KMS-11 (cell line): Measurements from ENCODE around the gene HGS.
A peak's percentile ranks its signal among the peaks of the same experiment; 100 is the strongest.

ENCODE experiments used
- H2AFZ ChIP-seq: fragments of 200-600 bp; sonication (generic); 2 replicates; pipeline ENCODE4 v1.6.1; 2016; ENCODE audit warnings: antibody characterized with exemption, mixed run types, low read depth
- H3K27ac ChIP-seq: fragments of 200-600 bp; sonication (generic); 2 replicates; pipeline ENCODE4 v1.6.1; 2016; ENCODE audit warnings: mild to moderate bottlenecking, mixed run types
- H3K27me3 ChIP-seq: fragments of 200-600 bp; sonication (generic); 2 replicates; pipeline ENCODE4 v1.6.1; 2017; ENCODE audit warnings: mild to moderate bottlenecking, low read depth, mixed run types, moderate library complexity; ENCODE audit not compliant: insufficient read depth
- H3K36me3 ChIP-seq: fragments of 200-600 bp; sonication (generic); 2 replicates; pipeline ENCODE4 v1.6.1; 2017; ENCODE audit warnings: mild to moderate bottlenecking, mixed run types; ENCODE audit not compliant: insufficient read depth
- H3K4me1 ChIP-seq: fragments of 200-600 bp; sonication (generic); 2 replicates; pipeline ENCODE4 v1.6.1; 2016; ENCODE audit warnings: mild to moderate bottlenecking, low read depth, mixed run types; ENCODE audit not compliant: poor library complexity, severe bottlenecking
- H3K4me2 ChIP-seq: fragments of 200-600 bp; sonication (generic); 2 replicates; pipeline ENCODE4 v1.7.0; 2016; ENCODE audit warnings: mild to moderate bottlenecking, mixed run types
- H3K4me3 ChIP-seq: fragments of 200-600 bp; sonication (generic); IDR thresholded peaks from 2 replicates; pipeline ENCODE4 v1.6.1; 2017; ENCODE audit warnings: low read depth, low read length, mixed read lengths; ENCODE audit not compliant: insufficient read depth
- H3K79me2 ChIP-seq: fragments of 200-600 bp; sonication (generic); 2 replicates; pipeline ENCODE4 v1.6.1; 2016; ENCODE audit warnings: low read depth, mixed run types; ENCODE audit not compliant: insufficient read depth
- H3K9ac ChIP-seq: fragments of 200-600 bp; sonication (generic); 2 replicates; pipeline ENCODE4 v1.6.1; 2016; ENCODE audit warnings: mild to moderate bottlenecking, mixed run types
- H4K20me1 ChIP-seq: fragments of 200-600 bp; sonication (generic); 2 replicates; pipeline ENCODE4 v1.6.1; 2016; ENCODE audit warnings: mild to moderate bottlenecking, mixed run types; ENCODE audit not compliant: insufficient read depth
- TF ChIP-seq, protein P1 (sequence below): fragments of 200-600 bp; sonication (generic); conservative IDR thresholded peaks from 2 replicates; pipeline ENCODE4 v1.6.1; 2017; ENCODE audit warnings: low read depth, mild to moderate bottlenecking, antibody characterized with exemption, low read length, moderate library complexity, mixed read lengths

Gene HGS

GRCh38 chr17:81636505-81637288, 47.1 kb upstream of the HGS start, which contains the start of the genes NPLOC4 and TSPAN10:
Gene NPLOC4, minus strand, starts transcription at chr17:81637112. Its CDS starts 182 bp downstream, at chr17:81636930.
Gene TSPAN10, plus strand, starts transcription at chr17:81637196. Its CDS starts 5,217 bp downstream, at chr17:81642413.
- Histone ChIP-seq H3K9ac (peak within 1 kb of the TSS; percentile 89), H3K4me3 (no peak within 1 kb of the TSS), H3K36me3 (no peaks in the 10 kb centered on the region), H3K27ac (peak within 1 kb of the TSS; percentile 82), H4K20me1 (0 out of 2 replicates have a peak, but pooled peaks cover 11% of the 10 kb centered on the region), H2AFZ (peak within 1 kb of the TSS; percentile 76), H3K79me2 (peaks cover 50% of the 10 kb centered on the region), H3K4me2 (peak within 1 kb of the TSS; percentile 67), H3K27me3 (no peaks in the 10 kb centered on the region), H3K4me1 (peaks cover 20% of the 10 kb centered on the region)
- TF ChIP-seq, protein P1, sequence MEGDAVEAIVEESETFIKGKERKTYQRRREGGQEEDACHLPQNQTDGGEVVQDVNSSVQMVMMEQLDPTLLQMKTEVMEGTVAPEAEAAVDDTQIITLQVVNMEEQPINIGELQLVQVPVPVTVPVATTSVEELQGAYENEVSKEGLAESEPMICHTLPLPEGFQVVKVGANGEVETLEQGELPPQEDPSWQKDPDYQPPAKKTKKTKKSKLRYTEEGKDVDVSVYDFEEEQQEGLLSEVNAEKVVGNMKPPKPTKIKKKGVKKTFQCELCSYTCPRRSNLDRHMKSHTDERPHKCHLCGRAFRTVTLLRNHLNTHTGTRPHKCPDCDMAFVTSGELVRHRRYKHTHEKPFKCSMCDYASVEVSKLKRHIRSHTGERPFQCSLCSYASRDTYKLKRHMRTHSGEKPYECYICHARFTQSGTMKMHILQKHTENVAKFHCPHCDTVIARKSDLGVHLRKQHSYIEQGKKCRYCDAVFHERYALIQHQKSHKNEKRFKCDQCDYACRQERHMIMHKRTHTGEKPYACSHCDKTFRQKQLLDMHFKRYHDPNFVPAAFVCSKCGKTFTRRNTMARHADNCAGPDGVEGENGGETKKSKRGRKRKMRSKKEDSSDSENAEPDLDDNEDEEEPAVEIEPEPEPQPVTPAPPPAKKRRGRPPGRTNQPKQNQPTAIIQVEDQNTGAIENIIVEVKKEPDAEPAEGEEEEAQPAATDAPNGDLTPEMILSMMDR, result no peak

DNA sequence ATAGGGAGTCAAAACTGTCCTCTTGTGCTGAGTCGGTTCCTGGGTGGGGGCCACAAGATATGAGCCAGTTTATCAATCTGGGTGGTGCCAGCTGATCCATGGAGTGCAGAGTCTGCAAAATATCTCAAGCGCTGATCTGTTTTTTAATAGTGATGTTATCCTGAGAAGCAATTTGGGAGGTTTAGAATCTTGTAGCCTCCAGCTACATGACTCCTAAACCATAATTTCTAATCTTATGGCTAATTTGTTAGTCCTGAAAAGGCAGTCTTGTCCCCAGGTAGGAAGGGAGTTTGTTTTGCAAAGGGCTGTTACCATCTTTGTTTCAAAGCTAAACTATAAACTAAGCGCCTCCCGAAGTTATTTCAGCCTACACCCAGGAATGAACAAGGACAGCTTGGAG, 45.1 kb upstream of the HGS start:
- no peak overlapping the region for H3K27ac ChIP-seq
- H3K9ac ChIP-seq, result no peak overlapping the region
- peaks cover 20% of the 10 kb centered on the region for H3K4me1 ChIP-seq
- H3K4me3 ChIP-seq, result no peak overlapping the region
- H3K36me3 ChIP-seq, result no peaks in the 10 kb centered on the region
- H3K27me3 ChIP-seq, result no peaks in the 10 kb centered on the region
- H3K4me2 ChIP-seq, result no peak overlapping the region
- 0 out of 2 replicates have a peak, but pooled peaks cover 11% of the 10 kb centered on the region for H4K20me1 ChIP-seq
- TF ChIP-seq, protein P1, result no peak
- H2AFZ ChIP-seq, result no peak overlapping the region
- peaks cover 30% of the 10 kb centered on the region for H3K79me2 ChIP-seq

- H3K27ac ChIP-seq, result no peak overlapping the region
- H3K9ac ChIP-seq, result no peak overlapping the region
- H3K4me1 ChIP-seq, result peaks cover 9% of the 10 kb centered on the region
- no peaks in the 10 kb centered on the region for H3K36me3 ChIP-seq
- no peak overlapping the region for H3K4me2 ChIP-seq
- TF ChIP-seq, protein P1, result no peak
- 0 out of 2 replicates have a peak, but pooled peaks cover 3% of the 10 kb centered on the region for H4K20me1 ChIP-seq
- H3K4me3 ChIP-seq, result no peak overlapping the region
- no peak overlapping the region for H2AFZ ChIP-seq
- H3K27me3 ChIP-seq, result no peaks in the 10 kb centered on the region
- peaks cover 17% of the 10 kb centered on the region for H3K79me2 ChIP-seq
These were observed 43.8 kb upstream of the HGS start for GRCh38 chr17:81640011-81640410.

GRCh38 chr17:81641825-81642489, 41.9 kb upstream of the HGS start:
- TF ChIP-seq, protein P1, result no peak
- Histone ChIP-seq H2AFZ (no peak overlapping the region), H3K36me3 (no peaks in the 10 kb centered on the region), H4K20me1 (no peaks in the 10 kb centered on the region), H3K9ac (no peak overlapping the region), H3K4me2 (no peak overlapping the region), H3K4me1 (no peaks in the 10 kb centered on the region), H3K4me3 (no peak overlapping the region), H3K79me2 (no peaks in the 10 kb centered on the region), H3K27me3 (no peaks in the 10 kb centered on the region), H3K27ac (no peak overlapping the region)
